Smooth muscle cell (in vitro differentiated cells): Measurements from ENCODE around the gene DCC. TPM values are rescaled to one million over a fixed set of nuclear protein-coding genes. Genes with fewer than 3 reads are reported as not detected.

Experiments
- DNase-seq: peaks from one replicate; lab custom pipeline; 2025; ENCODE audit not compliant: unreplicated experiment; lab: John Stamatoyannopoulos, UW
- H2AFZ ChIP-seq: fragments of 200-600 bp; sonication (generic); 2 replicates; pipeline ENCODE4 v1.6.0; 2016; ENCODE audit warnings: antibody characterized with exemption, low read depth, mild to moderate bottlenecking
- H3F3A ChIP-seq: fragments of 200-600 bp; sonication (generic); 2 replicates; pipeline ENCODE4 v1.6.0; 2017; ENCODE audit warnings: antibody characterized with exemption, low read depth
- H3K27ac ChIP-seq: fragments of 200-600 bp; sonication (generic); 2 replicates; pipeline ENCODE4 v1.5.1; 2016; ENCODE audit warnings: low read depth, mild to moderate bottlenecking
- H3K27me3 ChIP-seq: fragments of 200-600 bp; sonication (generic); 2 replicates; pipeline ENCODE4 v1.6.1; 2016; ENCODE audit warnings: low read depth, mild to moderate bottlenecking
- H3K36me3 ChIP-seq: fragments of 200-600 bp; sonication (generic); 2 replicates; pipeline ENCODE4 v1.5.1; 2016; ENCODE audit warnings: low read depth
- H3K4me1 ChIP-seq: fragments of 200-600 bp; sonication (generic); 2 replicates; pipeline ENCODE4 v1.5.1; 2016; ENCODE audit warnings: low read depth
- H3K4me2 ChIP-seq: fragments of 200-600 bp; sonication (generic); 2 replicates; pipeline ENCODE4 v1.6.0; 2016; ENCODE audit warnings: mild to moderate bottlenecking
- H3K4me3 ChIP-seq: fragments of 200-600 bp; sonication (generic); 2 replicates; pipeline ENCODE4 v1.5.1; 2016; ENCODE audit warnings: mild to moderate bottlenecking
- H3K79me2 ChIP-seq: fragments of 200-600 bp; sonication (generic); 2 replicates; pipeline ENCODE4 v1.6.0; 2016; ENCODE audit warnings: low read depth, mild to moderate bottlenecking
- H3K9ac ChIP-seq: fragments of 200-600 bp; sonication (generic); 2 replicates; pipeline ENCODE4 v1.6.0; 2016; ENCODE audit warnings: low read depth
- H3K9me3 ChIP-seq: fragments of 200-600 bp; sonication (generic); replicated peaks from 2 replicates; pipeline ENCODE4 v1.5.1; 2016; ENCODE audit warnings: low read depth
- H4K20me1 ChIP-seq: fragments of 200-600 bp; sonication (generic); 2 replicates; pipeline ENCODE4 v1.6.0; 2016; ENCODE audit warnings: low read depth
- WGBS: methylation state at CpG from one replicate; pipeline ENCODE4 v1.1.7; 2016; ENCODE audit warnings: low lambda C conversion rate; 5-methylcytosine and 5-hydroxymethylcytosine counted together
- polyA plus RNA-seq: library from polyadenylated mRNA; unstranded; fragments of >200 nt; fragmentation: Nextera tagmentation; extraction: Ambion mirVana; gene quantifications from 2 replicates; pipeline ENCODE4 v1.2.1, GENCODE V29; 2016
- total RNA-seq: library from RNA; depleted of rRNA; stranded (reverse); fragments of >200 nt; gene quantifications from 2 replicates; pipeline ENCODE4 v1.2.3, GENCODE V29; 2014
- TF ChIP-seq, protein P1 (sequence below): fragments of 200-600 bp; sonication (generic); IDR thresholded peaks from 2 replicates; pipeline ENCODE4 v1.5.1; 2017; ENCODE audit warnings: borderline replicate concordance, mild to moderate bottlenecking, antibody characterized with exemption; ENCODE audit not compliant: insufficient read depth, poor library complexity, severe bottlenecking

The DCC gene
- total and polyA plus RNA-seq, 2 experiments from 2014 or later, result not detected

DNA sequence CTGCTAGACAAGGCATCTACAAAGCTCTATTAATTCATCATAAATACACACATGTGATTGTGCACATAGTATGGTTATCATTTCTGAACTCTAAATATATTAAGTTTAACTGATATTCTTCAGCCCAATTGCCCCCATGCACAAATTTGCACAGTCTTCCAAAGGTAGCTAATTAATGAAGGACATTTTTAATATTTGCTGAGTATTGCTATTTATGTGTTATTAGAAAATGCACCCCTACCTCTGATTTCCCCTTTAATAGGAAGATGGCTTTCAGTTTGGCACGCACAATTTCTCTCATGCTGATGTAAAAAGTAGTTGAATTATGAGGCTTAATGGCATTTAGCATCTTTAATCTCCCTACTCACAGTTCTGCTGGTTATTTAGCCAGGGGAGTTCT is 242.1 kb downstream of the DCC start:
- Histone ChIP-seq H3K27ac (no peak overlapping the region), H3K4me1 (no peaks in the 10 kb centered on the region), H3K36me3 (no peaks in the 10 kb centered on the region), H3K9ac (no peak overlapping the region), H3K4me3 (no peak overlapping the region), H3K79me2 (no peaks in the 10 kb centered on the region), H3F3A (no peaks in the 10 kb centered on the region), H3K27me3 (no peaks in the 10 kb centered on the region), H2AFZ (no peak overlapping the region), H4K20me1 (no peaks in the 10 kb centered on the region), H3K9me3 (no peaks in the 10 kb centered on the region), H3K4me2 (no peak overlapping the region)
- no peak for DNase-seq
- TF ChIP-seq, protein P1, sequence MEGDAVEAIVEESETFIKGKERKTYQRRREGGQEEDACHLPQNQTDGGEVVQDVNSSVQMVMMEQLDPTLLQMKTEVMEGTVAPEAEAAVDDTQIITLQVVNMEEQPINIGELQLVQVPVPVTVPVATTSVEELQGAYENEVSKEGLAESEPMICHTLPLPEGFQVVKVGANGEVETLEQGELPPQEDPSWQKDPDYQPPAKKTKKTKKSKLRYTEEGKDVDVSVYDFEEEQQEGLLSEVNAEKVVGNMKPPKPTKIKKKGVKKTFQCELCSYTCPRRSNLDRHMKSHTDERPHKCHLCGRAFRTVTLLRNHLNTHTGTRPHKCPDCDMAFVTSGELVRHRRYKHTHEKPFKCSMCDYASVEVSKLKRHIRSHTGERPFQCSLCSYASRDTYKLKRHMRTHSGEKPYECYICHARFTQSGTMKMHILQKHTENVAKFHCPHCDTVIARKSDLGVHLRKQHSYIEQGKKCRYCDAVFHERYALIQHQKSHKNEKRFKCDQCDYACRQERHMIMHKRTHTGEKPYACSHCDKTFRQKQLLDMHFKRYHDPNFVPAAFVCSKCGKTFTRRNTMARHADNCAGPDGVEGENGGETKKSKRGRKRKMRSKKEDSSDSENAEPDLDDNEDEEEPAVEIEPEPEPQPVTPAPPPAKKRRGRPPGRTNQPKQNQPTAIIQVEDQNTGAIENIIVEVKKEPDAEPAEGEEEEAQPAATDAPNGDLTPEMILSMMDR, result no peak
- 97% methylated on average over 1 of the region's 1 CpG for WGBS

GRCh38 chr18:52582516-52582915 is 242.5 kb downstream of the DCC start:
- no peaks in the 10 kb centered on the region for H3K9me3 ChIP-seq
- no peaks in the 10 kb centered on the region for H3K27me3 ChIP-seq
- WGBS, result 8% methylated on average over 1 of the region's 1 CpG
- no peaks in the 10 kb centered on the region for H3F3A ChIP-seq
- no peak overlapping the region for H3K9ac ChIP-seq
- no peak overlapping the region for H3K27ac ChIP-seq
- H4K20me1 ChIP-seq, result no peaks in the 10 kb centered on the region
- no peak overlapping the region for H3K4me2 ChIP-seq
- no peak overlapping the region for H3K4me3 ChIP-seq
- no peak overlapping the region for H2AFZ ChIP-seq
- DNase-seq, result no peak
- TF ChIP-seq, protein P1, result no peak
- no peaks in the 10 kb centered on the region for H3K36me3 ChIP-seq
- H3K4me1 ChIP-seq, result no peaks in the 10 kb centered on the region
- H3K79me2 ChIP-seq, result no peaks in the 10 kb centered on the region

- Histone ChIP-seq H3K79me2 (no peaks in the 10 kb centered on the region), H3K27ac (no peak overlapping the region), H2AFZ (no peak overlapping the region), H3K36me3 (no peaks in the 10 kb centered on the region), H3F3A (no peaks in the 10 kb centered on the region), H3K4me2 (no peak overlapping the region), H4K20me1 (no peaks in the 10 kb centered on the region), H3K9ac (no peak overlapping the region), H3K4me1 (no peaks in the 10 kb centered on the region), H3K4me3 (no peak overlapping the region), H3K27me3 (no peaks in the 10 kb centered on the region), H3K9me3 (no peaks in the 10 kb centered on the region)
- no peak for DNase-seq
- TF ChIP-seq, protein P1, result no peak
Measured at GRCh38 chr18:52588931-52589330, 248.9 kb downstream of the DCC start.

GRCh38 chr18:52596748-52597435 is 256.9 kb downstream of the DCC start:
- Histone ChIP-seq H3F3A (no peaks in the 10 kb centered on the region), H3K4me2 (no peak overlapping the region), H3K27ac (no peak overlapping the region), H3K4me3 (no peak overlapping the region), H3K9ac (no peak overlapping the region), H3K36me3 (no peaks in the 10 kb centered on the region), H3K79me2 (no peaks in the 10 kb centered on the region), H2AFZ (no peak overlapping the region), H4K20me1 (no peaks in the 10 kb centered on the region), H3K27me3 (no peaks in the 10 kb centered on the region), H3K4me1 (peaks cover 13% of the 10 kb centered on the region), H3K9me3 (no peaks in the 10 kb centered on the region)
- TF ChIP-seq, protein P1, result no peak
- no peak for DNase-seq
- WGBS, result 73% methylated on average over 5 of the region's 5 CpGs
